ENCODE data around the gene OMP.

Gene OMP

DNA sequence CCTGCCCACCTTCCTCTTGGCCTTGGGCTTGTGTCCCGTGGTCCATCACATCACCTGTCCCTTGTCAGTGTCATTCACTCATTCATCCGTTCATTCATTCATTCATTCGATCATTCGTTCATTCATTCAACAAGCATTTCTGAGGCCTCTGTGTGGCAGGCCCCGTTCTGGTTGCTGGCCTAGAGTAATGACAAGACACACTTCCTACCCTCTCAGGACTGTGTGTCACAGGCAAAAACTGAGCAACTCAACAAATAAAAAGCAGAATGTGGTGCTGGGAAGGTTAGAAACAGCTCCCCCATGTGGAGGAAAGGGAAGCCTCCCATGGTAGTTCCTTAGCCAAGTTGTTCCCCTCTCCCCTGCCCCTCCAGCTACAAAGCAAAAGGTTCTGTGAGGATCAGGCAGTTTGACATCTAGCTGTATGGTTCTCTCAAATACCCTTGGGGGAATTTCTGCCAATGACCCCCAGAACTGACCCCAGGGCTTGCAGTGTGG is 1.6 kb upstream of the OMP start:
- no peak for DNase-seq (ENCODE audit: extremely low read depth in 1 of 2, low read depth in 1 of 2)

DNA sequence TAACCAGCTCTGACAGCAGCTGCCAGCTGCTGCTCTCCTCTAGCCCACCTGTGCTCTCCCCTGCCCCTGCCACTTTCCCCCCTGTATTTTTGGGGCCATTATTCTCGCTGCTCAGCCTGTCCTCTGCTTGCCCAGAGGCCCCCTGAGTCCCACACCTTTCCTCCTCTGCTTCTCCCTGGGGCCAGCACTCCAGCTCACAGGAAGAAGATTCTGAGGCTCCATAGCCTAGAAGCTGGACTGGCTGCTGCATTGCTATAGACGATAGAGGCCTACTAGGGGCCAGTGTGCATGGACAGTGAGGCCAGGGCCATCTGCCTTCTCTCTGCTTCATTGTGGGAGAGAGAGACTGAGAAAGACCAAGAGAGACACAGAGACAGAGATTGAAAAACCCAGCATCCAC is 679 bp downstream of the OMP start:
- DNase-seq (ENCODE audit: extremely low read depth in 1 of 2, low read depth in 1 of 2), result no peak

DNA sequence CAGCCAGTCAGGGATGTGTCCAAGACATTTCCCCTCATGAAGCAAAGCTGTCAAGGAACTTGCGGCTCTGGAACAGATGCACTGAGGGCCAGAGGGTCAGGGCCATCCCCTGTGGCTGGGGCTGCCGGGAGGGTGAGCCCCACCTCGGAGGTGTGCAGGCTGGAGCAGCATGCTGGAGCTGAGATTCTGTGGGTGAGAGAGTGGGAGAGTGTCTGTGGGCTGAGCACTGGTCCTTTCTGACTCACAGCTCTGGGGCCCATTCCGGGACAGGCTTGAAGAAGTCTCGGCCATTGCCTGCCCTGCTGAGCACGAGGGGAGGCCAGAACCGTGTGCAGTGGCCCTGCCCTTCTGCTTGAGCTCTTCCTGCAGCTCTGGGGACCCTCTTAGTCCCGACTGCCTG is 2.1 kb downstream of the OMP start:
- no peak for DNase-seq (ENCODE audit: extremely low read depth in 1 of 2, low read depth in 1 of 2)

DNA sequence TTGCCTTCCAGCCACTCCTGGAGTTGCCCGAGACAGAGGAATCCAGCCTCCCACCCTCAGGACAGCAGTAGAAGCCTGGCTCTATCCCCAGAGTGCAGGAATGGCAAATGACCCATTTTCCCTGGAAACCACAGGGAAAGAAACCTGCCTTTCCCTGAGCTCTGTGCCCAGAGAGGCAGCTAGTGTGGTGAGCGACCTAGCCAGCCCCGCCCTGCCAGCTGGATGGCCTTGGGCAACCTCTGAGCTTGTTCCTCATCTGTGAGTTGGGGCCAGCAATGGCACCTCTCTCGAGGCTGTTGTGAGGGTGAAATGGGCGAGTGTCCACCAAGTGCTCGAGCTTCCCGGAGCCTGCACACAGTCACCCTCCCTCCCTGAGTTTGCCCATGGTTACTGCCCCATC is 3.7 kb downstream of the OMP start:
- no peak for DNase-seq (ENCODE audit: extremely low read depth in 1 of 2, low read depth in 1 of 2)

DNA sequence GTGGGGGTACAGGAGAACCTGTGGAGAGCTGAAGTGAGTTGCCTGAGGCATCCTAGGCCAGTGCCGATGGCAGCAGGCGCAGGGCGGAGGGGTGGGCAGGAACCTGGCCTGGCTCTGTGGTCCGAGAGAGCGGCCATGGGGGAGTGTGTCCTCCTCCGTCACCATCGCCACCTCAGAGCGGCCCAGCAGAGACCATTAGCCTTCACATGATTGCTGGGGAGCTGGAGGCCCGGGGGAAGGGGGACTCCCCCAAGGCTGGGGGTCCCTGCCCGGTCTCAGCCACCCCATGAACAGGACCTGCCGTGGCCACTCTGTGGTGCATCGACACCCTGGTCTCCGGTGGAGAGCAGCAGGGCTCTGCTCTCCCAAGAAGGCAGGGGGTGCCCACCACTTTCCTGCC is 4.1 kb downstream of the OMP start:
- DNase-seq (ENCODE audit: extremely low read depth in 1 of 2, low read depth in 1 of 2), result no peak

DNA sequence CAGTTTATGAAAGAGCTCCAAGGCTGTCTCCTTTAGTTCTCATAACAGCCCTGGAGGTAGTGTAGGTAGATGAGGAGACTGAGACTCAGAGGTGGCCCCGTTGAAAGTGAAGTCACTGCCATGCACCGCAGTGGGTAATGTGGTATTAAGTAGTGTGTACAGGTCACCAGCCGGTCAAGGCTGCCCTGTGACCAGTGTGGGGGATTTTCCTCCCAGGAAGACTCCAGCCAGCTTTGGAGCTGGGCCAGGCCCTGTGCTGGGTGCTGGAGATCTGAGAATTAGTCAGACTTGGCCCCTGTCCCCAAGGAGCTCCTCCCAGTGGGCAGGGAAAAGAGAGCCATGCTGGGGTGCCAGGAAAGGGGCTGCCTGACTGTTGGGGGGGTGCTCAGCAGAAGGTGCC is 5.3 kb downstream of the OMP start:
- no peak for DNase-seq (ENCODE audit: extremely low read depth in 1 of 2, low read depth in 1 of 2)

DNA sequence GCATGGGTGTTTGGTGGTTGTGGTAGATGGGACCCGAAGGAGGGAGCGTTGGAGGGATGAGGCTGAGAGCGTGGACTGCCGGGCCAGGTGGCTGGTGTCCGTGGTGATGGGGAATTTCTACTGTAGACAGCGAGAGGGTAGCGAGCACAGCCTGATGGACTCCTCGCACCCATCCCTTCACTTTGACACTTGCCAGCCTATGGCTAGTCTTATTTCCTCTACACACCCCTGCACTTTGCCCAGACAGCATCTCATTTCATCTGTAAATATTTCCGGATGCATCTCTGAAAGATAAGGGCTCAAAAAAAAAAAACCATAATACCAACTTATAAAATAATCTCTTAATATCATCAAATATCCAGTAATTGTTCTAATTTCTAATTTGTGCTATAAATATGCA is 5.8 kb downstream of the OMP start:
- DNase-seq (ENCODE audit: extremely low read depth in 1 of 2, low read depth in 1 of 2), result no peak

DNA sequence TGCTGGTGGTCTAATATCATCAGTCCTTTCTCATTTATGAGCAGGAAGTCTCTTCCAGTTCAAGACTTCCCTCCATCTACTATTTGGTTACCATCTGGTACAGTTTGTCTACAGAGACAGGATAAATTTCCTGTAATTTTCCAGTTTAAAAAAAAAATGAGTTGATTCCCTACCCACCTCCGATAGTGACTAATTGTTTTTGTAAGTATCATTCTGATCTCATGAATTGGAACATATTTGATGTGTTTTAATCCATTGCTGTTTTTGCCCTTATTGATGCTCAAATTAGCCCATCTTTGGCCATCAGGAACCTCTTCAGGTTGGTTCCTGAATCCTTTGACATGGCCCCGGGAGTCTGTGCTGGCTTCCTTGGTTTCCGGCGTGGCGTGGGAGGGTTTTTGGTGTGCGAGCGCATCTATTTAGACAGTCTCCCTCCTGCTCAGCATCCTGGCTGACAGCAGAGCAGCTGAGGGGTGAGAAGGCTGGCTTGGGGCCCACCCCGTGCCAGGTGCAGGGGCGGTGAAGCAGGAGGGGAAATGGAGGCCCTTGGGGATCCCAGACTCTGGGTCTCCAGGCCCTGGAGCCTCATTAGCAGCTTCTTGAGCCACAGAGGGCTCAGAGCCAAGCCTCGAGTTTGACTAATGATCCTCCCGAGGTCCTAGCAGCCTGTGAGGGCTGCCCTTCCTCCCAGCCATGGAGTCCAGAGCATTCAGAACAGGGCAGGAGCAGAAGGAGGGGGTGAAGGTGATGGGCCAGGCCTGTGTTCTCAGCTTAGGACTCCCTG is 6.8 kb downstream of the OMP start:
- DNase-seq (ENCODE audit: extremely low read depth in 1 of 2, low read depth in 1 of 2), result no peak

DNA sequence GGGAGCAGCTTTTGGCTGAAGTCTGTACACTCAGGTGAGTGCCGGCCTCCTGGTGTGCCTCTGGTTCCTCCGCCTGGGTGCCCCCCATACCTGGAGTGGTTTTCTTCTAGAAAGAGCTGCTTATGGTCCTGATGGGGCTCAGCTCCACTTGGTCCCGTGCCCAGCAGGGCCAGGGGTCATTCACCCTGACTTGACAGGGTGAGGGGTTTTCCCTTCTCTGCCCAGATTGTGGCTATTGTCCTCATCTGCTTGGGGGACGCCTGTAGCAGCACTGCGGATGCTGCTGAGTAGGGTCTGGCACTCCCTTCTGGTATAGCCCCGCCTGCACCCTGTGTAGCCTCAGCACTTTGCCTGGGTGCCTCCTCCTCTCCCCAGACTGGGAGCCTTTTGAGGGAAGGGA is 8.2 kb downstream of the OMP start:
- DNase-seq (ENCODE audit: extremely low read depth in 1 of 2, low read depth in 1 of 2), result no peak

DNA sequence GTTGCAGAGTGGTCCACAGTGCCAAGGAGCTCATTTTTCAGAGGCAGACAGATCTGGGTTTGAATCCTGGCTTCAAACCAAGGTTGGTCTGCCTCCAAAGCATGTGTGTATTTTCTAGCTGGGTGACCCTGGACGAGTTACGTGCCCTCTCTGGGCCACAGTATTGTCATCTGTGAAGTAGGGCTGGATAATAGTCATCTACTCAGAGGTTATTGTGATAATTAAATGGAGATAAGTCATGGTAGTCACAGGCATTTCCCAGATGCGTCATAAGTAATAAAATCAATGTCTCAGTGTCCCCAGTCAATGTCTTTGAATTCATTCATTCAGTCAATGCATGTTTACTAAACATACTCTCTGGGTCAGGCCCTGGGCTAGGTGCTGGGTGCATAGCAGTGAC is 8.6 kb downstream of the OMP start:
- DNase-seq (ENCODE audit: extremely low read depth in 1 of 2, low read depth in 1 of 2), result no peak

DNA sequence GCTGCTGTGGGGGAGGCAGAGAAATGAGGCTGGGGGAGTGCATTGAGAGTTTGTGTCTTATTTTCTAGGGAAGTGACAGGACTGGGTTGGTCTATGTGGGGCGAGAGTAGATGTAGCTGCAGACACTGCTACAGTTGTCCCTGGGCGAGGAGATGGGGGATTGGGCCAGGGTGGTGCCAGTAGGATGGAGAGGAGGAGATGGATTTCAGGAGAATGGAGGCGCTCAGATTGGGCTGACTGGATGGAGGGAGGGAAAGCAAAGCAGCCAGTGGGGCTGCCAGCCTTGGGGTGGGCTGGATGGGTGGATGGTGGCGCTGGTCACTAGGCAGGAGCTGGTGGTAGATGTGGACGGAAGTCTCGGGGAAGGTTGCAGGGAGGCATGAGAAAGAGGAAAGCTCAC is 9.3 kb downstream of the OMP start:
- no peak for DNase-seq (ENCODE audit: extremely low read depth in 1 of 2, low read depth in 1 of 2)

DNA sequence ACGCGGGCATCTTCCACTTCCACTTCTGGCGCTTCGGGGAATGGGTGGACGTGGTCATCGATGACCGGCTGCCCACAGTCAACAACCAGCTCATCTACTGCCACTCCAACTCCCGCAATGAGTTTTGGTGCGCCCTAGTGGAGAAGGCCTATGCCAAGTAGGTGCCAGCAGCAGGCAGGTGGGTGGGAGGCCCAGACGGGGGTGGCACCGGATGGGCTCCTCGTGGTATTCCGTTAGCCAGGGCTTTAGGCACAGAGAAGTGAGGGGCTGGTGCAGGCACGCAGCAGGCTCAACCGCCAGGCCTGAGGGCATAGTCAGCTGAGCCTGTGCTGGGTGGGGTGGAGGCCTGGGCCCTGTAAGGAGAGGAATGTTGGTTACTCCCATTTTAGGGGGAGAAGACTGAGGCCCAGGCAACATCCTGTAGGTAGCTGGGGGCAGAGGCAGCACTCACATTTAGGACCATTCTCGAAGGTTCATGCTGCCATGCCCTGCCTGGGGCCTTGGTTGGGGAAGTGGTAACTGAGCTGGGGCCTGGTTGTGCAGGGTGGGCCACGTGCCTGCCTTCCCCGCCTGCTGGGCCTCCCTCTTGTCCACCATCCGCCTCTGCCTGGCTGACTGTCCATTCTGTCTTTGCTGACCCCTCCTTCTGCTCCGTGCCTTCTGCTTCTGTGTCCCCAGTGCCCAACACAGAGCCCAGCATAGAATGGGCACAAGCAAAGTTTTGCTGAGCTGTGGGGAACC is 10.2 kb downstream of the OMP start:
- no peak for DNase-seq (ENCODE audit: extremely low read depth in 1 of 2, low read depth in 1 of 2)

DNA sequence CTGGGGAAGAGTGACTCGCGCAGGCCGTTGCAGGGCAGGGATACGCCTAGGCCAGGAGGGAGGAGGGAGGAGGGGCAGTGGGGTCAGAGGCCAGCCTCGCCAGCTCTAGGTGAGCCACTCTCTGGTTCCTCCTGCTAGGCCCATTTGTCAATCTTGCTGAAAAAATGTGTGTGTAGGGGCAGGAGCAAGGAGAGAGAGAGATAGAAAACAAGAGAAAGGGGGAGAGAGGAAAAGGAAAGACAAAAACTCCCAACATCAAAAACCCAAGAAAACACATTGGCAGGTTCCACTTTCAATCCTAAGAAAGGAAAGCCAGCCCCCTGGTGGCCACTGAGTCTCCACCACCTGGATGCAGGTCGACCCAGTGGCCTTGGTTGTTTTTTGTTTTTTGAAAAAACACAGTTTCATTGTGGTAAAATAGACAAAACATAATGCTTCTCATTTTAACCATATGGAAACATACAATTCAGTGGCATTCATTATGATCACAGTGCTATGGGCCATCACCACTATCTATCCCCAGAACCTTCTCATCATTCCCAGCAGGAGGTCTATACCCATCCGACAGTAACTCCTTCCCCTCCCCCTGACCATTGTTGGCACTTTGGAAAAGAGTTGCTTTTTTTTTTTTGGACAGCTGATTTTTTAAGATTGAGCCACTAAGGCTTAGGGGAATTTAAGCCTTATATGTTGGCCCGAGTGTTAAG is 10.9 kb downstream of the OMP start:
- DNase-seq (ENCODE audit: extremely low read depth in 1 of 2, low read depth in 1 of 2), result no peak

DNA sequence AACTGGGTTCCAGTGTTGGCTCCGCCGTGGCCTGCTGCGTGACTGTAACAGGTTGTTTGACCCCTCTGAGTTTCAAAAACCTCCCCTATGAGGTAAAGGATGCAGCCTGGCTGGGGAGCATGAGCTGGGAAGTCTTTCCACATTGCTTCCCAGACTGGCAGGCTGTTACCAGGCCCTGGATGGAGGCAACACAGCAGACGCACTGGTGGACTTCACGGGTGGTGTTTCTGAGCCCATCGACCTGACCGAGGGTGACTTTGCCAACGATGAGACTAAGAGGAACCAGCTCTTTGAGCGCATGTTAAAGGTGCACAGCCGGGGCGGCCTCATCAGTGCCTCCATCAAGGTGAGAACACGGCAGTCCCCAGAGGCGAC is 11.4 kb downstream of the OMP start:
- no peak for DNase-seq (ENCODE audit: extremely low read depth in 1 of 2, low read depth in 1 of 2)

DNA sequence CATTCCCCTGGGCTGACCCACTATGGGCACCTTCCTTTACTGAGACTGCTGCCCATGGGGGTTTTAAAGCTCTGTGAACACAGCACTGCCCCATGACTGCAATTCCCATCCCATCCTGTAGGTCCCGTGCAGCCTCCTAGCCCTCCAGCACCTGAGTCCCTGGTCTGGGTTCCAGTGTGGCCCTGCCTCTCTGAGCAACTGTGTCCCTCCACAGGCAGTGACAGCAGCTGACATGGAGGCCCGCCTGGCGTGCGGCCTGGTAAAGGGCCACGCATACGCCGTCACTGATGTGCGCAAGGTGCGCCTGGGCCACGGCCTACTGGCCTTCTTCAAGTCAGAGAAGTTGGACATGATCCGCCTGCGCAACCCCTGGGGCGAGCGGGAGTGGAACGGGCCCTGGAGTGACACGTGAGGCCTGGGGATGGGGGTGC is 12.6 kb downstream of the OMP start:
- no peak for DNase-seq (ENCODE audit: extremely low read depth in 1 of 2, low read depth in 1 of 2)

DNA sequence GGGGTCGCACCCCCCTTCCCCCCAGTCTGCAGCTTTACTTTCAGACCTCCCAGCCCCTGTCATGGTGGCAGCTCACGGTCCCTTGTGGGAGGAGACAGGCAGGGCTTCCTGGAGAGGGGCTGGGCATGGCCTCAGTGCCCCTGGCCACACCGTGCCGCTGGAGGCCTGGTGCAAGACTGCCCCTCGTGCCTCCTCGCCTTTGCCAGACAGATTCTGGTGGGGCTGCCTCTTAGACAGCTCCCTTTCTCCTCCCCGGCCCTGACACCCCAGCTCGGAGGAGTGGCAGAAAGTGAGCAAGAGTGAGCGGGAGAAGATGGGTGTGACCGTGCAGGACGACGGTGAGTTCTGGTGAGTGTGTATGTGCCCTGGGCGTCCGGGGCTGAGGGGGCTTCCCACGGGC is 13.3 kb downstream of the OMP start:
- no peak for DNase-seq (ENCODE audit: extremely low read depth in 1 of 2, low read depth in 1 of 2)

DNA sequence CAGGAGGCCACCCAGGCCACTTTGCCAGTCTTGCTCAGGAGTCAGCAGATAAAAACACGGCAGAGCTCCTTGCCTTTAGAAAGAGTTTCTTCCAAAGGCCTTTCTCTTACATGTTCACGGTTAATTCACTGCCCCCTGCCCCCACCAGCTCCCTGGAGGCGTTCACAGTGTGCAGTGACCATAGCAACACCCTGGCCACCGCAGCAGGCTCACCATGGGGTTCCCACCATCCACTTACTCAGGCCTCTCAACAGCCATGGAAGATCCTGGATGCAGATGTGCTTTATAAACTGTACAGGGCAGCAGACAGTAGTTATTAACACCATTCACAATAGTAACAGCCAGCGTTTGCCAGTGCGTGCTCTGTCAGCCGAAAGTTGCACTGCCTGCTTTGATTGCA is 14.9 kb downstream of the OMP start:
- no peak for DNase-seq (ENCODE audit: extremely low read depth in 1 of 2, low read depth in 1 of 2)

DNA sequence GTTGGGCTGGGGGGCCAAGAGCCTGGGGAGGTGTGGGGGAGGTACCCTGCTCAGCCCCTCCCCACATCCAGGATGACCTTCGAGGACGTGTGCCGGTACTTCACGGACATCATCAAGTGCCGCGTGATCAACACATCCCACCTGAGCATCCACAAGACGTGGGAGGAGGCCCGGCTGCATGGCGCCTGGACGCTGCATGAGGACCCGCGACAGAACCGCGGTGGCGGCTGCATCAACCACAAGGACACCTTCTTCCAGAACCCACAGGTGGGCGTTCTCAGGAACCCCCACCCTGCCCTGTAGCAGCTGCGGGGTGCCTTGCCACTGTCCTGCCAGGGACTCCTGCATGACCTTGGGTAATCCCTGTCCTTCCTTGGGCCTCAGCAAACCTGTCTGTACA is 15.4 kb downstream of the OMP start:
- no peak for DNase-seq (ENCODE audit: extremely low read depth in 1 of 2, low read depth in 1 of 2)

DNA sequence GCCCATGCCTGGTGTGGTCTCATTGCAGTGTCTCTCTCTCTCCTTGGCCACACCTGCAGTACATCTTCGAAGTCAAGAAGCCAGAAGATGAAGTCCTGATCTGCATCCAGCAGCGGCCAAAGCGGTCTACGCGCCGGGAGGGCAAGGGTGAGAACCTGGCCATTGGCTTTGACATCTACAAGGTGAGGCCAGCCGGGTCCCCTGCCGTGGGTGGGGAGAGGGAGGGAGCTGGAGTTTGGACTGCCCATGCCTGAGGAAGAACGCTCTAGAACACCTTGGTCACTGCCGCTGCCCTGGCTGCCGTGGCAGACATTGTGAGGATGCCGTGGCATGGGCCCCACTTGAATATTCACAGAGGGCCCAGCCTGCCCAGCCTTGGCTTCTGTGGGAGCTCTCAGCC is 16.3 kb downstream of the OMP start:
- DNase-seq (ENCODE audit: extremely low read depth in 1 of 2, low read depth in 1 of 2), result no peak

DNA sequence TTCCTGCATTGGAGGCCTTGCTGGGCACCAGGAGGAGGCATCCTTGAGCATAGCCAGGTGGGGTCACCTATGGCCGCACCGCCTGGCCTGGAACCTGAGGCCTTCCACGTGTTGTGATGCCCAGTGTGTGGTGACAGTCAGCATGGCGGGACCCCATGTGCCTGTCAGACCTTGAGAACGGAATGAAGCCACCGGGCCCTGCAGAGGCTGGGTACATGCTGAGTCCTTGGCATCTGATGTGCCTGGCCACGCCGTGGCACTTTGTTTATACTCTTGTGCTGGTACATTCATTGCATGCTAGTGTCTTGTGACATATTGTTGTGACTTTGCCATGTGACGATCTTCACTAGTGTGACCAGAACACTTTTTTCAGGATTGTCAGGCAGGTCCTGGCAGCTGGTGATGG is 16.9 kb downstream of the OMP start:
- DNase-seq (ENCODE audit: extremely low read depth in 1 of 2, low read depth in 1 of 2), result no peak

DNA sequence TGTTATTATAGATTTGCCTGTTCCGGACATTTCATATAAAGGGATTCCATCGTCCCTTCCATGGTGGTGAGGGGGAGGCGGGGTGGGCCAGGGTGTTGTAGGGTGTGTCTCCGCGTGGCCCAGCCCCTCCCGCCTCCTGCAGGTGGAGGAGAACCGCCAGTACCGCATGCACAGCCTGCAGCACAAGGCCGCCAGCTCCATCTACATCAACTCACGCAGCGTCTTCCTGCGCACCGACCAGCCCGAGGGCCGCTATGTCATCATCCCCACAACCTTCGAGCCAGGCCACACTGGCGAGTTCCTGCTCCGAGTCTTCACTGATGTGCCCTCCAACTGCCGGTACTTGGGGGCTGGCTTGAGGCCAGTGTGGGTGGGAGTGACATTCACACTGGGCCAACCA is 17.9 kb downstream of the OMP start:
- no peak for DNase-seq (ENCODE audit: extremely low read depth in 1 of 2, low read depth in 1 of 2)

DNA sequence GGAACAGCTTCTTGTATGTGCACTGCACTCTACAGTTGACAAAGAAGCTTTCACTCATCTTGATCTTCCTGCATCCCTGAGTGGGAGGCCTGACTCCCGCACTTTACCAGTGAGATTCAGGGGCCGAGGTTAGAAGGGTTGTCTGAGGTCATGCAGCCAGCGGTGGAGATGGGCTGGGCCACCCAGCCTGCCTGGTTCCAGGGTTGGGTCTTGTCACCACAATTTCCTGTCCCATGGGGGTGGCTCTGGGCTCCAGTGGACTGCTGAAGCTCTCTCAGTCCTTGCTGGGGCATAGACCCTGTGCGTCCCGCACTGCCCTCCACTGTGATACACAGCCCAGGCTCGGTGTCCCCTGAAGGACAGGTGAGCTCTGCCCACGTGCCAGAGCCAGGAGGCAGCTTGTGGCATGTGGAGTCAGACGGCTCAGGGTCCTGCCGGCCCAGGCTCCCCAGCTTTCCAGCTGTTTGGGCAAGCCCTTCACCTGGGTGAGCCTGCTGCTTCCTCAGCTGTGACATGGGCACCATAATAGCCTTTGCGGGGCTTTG is 18.5 kb downstream of the OMP start:
- DNase-seq (ENCODE audit: extremely low read depth in 1 of 2, low read depth in 1 of 2), result no peak
